Subcutaneous adipose tissue (tissue), 4 donors: Measurements from ENCODE around the gene GBE1. TPM values are rescaled to one million over a fixed set of nuclear protein-coding genes. Genes with fewer than 3 reads are reported as not detected.

Experiments used
- CTCF ChIP-seq: fragments of 450-650 bp; IDR thresholded peaks from one replicate; pipeline ENCODE4 v1.5.1; 2016; ENCODE audit warnings: low read depth, mild to moderate bottlenecking, control low read depth, antibody characterized with exemption, moderate library complexity
- total RNA-seq, 4 donors: library from RNA; depleted of rRNA; stranded (reverse); fragments of >200 nt; gene quantifications; one replicate each; pipeline ENCODE4 v1.1.0, GENCODE V29; 2016

The GBE1 gene
- total RNA-seq, 4 donors from 2014 or later = 134 to 224 (median 199) TPM

- TF ChIP-seq CTCF = no peak
These were observed 140.6 kb downstream of the GBE1 start for GRCh38 chr3:81620849-81621248.

- TF ChIP-seq CTCF = no peak
These were observed 148.7 kb downstream of the GBE1 start for GRCh38 chr3:81612768-81613167.

GRCh38 chr3:81602781-81603180 lies 158.7 kb downstream of the GBE1 start:
- TF ChIP-seq CTCF = no peak

GRCh38 chr3:81601707-81602305 lies 159.6 kb downstream of the GBE1 start:
- no peak for TF ChIP-seq CTCF

GRCh38 chr3:81592101-81592500 lies 169.3 kb downstream of the GBE1 start:
- no peak for TF ChIP-seq CTCF

GRCh38 chr3:81585937-81586336 lies 175.5 kb downstream of the GBE1 start:
- no peak for TF ChIP-seq CTCF

GRCh38 chr3:81585056-81585455 lies 176.4 kb downstream of the GBE1 start:
- no peak for TF ChIP-seq CTCF
